Measurements from ENCODE around the gene STAP1.
A peak's percentile ranks its signal among the peaks of the same experiment; 100 is the strongest.
"Not testable (repeated sequence)": the region's sequence is repeated elsewhere in the genome, so short reads cannot be mapped to it uniquely, and the experiment has no call there.

Gene STAP1, protein sequence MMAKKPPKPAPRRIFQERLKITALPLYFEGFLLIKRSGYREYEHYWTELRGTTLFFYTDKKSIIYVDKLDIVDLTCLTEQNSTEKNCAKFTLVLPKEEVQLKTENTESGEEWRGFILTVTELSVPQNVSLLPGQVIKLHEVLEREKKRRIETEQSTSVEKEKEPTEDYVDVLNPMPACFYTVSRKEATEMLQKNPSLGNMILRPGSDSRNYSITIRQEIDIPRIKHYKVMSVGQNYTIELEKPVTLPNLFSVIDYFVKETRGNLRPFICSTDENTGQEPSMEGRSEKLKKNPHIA

DNA sequence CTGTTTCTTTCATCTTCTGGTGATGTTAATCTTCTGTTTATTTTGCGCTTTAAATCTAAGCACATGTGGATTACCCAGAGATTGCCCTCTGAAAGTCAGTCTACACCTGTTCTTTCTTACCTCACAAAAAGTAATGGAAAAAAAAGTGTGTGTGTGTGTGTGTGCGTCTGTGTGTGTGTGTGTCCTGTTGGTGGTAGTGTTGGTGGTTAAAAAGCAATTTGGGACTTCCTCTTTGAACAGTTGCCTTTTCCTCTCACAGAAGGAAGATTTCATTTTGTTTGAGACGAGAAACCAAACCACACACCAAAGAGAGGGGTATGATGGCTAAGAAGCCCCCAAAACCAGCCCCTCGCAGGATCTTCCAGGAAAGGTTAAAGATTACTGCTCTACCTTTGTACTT, at the start of gene STAP1:
Gene STAP1 (plus strand): TSS at position 235 of the 400 bp plus-strand sequence. CDS start 83 bp downstream, at position 318.
- peak in 5 of 6 experiments; percentile 3 to 76 (median 27) for DNase-seq

DNA sequence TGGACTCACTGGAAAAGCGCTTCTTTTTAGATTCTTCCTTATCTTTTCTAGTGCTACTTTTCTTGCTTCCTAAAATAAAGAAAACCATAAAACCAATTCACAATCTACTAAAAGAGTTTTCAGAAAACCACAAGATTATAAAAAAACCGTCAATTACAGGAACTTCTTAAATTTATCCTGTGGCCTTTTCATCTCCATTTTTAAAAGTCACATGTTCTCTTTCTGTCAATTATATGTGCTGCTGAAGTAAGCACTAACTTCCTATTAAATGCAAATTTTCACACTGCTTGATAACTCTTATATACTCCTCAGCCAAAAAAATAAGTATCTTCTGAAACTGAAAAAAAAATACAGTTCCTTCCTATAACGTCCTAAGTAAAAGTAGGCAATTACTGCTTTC, 46.0 kb upstream of the STAP1 start:
- no peak for DNase-seq

DNA sequence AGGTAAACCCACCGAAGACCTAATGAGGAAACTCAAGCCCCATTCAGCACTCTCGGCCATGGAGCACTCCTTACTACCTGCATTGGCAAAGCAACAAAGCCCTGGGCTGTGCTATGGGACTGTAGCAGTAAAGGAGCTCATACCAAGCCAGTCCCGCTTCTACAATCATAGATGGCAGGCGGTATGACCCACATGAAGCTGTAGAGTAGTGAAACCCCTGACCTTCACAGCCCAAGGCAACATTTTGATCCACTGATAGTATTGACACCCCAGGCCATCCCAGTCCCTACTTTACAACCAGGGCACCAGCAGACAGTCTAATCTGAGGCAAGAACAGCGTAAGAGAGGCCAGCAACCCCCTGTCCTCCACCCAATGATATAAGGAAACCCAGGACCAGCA, 38.4 kb upstream of the STAP1 start:
- no peak for DNase-seq

DNA sequence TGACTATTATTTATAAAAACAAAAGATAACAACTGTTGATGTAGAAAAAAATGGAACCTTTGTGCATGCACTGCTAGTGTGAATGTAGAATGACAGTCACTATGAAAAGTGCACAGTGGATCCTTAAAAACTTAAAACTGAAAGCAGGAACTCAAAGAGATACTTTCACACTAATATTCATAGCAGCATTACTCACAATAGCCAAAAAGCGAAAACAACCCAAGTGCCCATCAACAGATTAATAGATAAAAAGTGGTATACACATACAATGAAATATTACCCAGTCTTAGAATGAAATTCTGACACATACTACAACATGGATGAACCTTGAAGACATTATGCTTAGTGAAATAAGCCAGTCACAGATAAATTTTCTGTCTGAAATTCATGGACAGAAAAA, 37.0 kb upstream of the STAP1 start:
- DNase-seq = no peak

DNA sequence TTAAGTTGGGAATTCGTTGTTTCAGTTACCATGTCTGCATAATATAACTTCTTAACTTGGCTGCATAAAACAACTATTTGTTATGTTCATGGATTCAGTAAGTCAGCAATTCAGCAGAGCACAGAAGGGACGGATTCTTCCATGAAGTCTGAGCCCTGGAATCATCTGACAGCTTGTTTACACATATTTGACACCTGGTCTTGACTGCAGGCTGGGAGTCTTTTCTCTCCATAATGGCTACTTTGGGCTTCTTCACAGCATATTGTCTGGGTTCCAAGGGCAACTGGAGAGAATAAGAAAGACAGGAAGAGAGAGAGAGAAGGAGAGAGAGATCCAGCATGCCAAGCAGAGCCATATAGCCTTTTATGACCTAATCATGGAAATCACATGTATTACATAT, 36.3 kb upstream of the STAP1 start:
- no peak for DNase-seq

DNA sequence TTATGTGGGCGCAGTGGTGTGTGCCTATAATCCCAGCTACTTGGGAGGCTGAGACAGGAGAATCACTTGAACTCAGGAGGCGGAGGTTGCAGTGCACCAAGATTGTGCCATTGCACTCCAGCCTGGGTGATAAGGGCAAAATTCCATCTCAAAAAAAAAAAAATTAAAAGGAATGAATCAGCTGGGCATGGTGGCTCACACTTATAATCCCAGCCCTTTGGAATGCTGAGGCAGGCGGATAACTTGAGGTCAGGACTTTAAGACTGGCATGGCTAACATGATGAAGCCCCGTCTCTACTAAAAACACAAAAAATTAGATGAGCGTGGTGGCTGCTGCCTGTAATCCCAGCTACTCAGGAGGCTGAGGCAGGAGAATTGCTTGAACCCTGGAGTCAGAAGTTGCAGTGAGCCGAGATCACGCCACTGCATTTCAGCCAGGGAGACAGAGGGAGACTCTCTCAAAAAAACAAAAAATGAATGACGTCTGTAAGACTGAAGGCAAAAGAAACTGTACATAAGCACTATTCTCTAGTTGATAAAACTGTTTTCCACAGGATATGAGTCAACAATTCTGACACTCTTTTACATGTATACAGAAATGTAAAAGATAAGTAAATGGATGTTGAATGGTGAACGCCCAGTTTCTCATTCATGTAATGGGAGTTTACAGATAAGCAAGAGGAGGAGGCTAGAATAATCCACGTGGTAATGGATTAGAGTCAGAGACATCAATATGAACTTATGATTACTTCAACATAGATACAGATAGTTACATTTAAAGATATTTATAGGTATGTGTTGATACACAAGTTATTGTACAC, 35.5 kb upstream of the STAP1 start:
- no peak for DNase-seq

DNA sequence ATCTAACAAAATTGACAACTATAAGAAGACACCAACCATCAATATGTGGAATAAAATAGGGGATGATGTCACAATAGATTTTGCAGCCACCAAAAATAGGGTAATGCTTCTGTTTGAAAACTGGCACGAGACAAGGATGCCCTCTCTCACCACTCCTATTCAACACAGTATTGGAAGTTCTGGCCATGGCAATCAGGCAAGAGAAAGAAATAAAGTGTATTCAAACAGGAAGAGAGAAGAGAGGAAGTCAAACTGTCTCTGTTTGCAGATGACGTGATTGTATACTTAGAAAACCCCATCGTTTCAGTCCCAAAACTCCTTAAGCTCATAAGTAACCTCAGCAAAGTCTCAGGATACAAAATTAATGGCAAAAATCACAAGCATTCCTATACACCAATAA, 34.4 kb upstream of the STAP1 start:
- DNase-seq = not testable (repeated sequence)

DNA sequence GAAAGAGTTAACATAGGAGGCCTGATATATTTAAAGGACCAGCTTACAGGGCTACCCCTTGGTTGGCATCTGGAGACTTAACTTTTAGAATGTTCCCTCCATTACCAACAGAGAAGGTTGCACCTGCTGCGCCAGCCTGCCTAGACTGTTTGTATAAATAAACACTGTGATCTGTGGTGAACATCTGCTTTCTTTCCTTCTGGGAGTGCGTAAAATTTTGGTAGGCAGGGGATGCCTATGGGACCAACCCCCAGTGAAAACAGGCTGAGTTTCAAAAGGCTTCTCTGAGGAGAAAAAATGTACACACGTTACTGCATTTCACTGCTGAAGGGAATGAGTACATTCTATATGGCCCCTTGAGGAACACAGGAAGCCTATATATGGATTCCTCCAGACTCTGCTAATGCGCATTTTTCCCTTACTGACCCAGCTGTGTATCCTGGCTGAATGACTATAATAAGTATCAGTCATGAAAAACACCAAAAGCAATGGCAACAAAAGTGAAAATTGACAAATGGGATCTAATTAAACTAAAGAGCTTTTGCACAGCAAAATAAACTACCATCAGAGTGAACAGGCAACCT, 27.1 kb upstream of the STAP1 start:
- no peak for DNase-seq

DNA sequence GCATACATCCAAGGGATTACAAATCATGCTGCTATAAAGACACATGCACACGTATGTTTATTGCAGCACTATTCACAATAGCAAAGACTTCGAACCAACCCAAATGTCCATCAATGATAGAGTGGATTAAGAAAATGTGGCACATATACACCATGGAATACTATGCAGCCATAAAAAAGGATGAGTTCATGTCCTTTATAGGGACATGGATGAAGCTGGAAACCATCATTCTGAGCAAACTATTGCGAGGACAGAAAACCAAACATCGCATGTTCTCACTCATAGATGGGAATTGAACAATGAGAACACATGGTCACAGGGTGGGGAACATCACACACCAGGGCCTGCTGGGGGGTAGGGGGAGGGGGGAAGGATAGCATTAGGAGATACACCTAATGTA, 26.1 kb upstream of the STAP1 start:
- DNase-seq = not testable (repeated sequence)

DNA sequence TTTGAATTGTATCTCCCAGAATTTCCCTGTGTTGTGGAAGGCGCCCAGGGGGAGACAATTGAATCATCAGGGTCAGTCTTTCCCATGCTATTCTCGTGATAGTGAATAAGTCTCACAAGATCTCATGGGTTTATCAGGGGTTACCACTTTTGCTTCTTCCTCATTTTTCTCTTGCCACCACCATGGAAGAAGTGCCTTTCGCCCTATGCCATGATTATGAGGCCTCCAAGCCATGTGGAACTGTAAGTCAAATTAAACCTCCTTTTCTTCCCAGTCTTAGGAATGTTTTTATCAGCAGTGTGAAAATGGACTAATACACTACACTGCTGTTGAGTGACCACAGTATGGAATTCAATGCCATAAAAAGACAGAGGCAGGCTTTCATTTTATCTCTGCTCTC, 25.4 kb upstream of the STAP1 start:
- DNase-seq = no peak

DNA sequence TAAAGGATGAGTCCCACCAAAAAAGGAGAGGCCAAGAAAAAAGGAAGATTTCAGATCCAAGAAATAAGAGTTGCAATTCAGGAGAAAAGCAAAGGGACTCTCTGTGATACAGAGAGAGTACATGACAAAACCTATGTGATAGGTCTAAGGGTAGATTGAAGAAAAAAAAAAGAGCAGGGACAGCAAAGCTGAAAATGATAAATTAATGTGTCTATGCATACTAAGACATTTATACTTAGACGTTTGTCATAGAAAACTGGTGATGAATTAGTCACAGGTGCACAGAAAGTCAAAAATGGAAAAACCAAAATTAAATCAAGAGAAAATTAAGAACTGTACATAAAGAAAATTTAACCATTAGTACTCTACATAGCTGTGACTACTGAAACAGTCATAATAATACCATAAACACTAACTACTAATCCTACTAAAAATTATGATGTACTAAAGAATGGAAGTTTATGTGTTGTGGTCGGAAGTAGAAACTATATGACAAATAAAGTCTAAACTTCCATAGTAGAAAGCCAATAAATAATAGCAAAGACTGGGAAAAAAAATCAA, 23.2 kb upstream of the STAP1 start:
- DNase-seq = no peak

DNA sequence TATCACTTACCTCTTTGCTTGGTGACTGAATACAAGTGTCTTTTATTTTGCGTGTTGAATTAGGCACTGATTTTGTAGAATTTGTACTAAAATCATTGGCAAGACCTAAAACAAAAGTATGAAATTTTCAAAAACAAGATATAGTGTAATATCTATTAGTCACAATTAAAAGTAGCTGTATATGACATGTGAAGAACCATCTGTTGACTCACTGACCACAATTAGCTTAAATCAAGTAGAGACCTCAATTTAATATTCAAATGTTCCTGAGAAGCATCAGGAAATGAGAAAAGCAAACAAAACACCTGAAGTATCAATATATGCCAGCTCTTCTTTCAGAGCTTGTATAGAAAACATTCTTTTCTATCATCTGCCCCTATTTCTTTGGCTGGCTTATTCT, 18.7 kb upstream of the STAP1 start:
- DNase-seq = no peak

DNA sequence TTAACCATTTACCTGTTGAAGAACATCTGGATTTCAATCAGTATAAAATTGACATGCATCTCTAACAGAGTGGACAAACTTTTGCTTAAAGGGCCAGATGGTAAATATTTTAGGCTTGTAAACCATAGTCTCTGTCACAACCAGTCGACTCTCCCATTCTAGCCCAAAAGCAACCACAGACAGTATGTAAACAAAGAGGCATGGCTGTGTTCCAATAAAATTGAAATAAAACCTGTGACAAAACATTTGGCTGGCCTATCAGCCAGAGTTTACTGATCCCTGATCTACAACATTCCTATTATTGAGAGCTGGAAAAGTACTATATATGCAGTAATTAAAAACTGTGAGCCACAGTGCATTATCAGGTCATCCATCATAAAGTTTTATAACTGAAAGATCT, 16.5 kb upstream of the STAP1 start:
- no peak for DNase-seq

DNA sequence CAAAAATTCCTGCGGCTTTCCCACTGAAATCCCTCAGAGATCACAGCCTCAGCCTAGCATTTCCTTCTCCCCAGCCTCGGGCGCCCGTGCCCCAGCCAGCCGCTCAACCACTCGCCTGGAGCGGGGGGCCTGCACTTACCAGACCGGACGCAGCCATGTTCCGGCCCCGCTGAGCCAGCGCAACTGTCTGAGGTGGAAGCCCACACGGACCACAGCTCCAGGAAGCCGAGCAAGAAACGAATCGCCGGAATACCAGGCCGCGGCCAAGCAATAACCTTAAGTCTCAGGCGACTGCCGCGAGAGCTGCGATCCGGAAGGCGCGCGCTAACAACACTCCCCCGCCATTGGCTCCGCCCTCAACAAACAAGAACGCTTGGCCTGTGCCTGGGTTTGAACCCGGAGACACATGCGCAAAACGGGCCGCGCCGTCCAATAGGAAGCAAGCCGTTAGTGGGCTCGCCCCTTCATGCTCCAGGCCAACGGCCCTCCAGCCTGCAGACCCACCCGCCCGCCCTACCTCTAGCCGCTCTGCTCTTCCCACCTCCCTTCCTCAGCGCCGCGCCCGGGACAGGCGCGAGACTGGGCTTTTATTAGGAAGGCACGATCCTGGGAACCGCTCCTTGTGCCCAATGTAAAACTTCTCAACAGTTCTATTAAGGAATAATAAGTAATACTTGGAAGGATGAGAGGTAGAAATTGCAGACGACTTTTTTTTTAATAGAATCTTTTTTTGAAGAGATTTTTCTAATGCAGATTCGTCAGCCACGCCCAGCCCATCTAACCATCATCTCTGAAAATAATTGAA, 13.1 kb upstream of the STAP1 start, which contains the start of gene CENPC:
Gene CENPC (minus strand): TSS at position 305 of the 805 bp plus-strand sequence. CDS start 148 bp downstream, at position 157.
- peak; percentile 79 to 90 (median 86) for DNase-seq

DNA sequence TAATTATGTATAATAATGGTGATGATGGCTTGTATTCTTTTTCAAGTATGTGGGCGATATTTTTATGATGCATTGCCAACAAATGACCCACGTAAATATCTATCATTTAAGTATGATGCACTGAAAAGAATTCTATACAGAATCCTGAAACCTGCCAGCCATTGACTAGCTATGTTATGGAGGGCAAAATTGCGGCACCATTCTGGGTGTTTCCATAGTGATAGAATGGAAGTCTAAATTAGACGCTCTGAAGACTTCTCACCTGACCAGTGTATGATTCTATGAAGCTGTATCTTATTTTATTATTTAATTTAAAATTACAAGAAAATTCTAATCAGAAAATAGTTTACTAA, 12.5 kb upstream of the STAP1 start:
- no peak for DNase-seq

DNA sequence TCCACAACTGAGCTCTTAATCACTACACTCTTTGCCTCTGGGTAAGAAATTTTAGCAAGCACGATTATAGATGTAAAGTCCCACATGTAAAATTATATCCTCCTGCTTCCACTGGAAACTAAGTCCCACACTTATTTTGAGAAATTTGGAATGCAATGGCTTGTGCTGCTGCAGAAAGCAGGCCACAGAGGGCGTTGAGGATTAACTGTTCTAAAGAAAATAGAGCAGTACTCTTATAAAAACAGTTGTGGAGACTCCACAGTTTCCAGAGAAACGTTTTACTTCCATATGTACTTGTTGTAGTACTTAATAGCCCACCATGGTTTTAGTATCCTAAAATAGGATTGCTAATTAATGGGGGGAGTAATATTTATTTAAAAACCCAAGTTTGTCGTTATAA, 11.6 kb upstream of the STAP1 start:
- no peak for DNase-seq

DNA sequence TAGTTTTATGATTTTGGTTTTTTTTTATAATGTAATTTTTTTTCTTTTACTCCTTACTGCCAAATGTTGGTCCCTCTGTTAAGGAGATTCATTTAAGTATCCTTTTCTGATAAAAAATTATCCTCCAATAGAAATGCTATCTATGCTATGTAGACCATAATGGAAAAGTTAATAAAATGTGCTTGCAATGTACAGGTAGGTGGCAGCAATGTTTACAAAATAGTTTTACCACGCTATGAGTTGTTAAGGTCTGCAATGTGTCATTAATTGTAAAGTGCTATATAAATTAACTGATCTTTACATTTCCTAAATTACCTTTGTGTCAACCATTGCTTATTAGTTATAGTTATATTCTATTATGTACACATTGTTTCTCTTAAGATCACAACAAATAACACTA, 9.4 kb upstream of the STAP1 start:
- peak in 3 of 6 experiments; percentile 23 to 58 (median 43) for DNase-seq

DNA sequence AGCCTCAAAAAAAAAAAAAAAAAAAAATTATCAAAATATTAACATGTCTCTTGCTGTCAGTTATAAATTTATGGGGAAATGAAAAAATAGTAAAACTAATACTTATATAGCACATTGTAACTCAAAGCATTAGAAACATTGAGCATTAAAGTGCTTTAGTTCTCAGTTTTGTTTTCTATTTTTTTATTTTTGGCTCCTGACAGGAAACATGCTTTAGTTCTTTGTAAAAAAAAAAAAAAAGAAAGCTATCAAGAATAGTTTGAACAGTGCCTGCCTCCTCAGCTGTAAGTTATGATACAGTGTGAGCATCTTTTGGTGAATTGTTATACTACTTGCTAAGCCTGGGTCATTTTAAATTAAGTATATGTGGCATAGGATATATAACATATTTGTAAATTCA, 8.1 kb upstream of the STAP1 start:
- DNase-seq = no peak

DNA sequence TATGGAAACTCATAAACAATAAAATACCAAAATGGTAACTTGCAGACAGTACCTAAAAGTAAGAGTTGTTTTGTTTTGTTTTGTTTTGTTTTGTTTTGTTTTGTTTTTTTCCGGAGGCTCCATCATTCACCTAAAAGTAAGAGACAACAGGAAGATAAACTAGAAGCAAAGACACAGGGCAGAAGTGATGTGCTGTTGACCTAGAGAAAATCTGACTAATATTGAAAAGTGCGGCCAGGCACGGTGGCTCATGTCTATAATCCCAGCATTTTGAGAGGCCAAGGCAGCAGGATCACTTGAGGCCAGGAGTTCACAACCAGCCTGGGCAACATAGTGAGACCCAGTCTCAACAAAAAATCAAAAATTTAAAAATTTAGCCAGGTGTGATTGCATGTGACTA, 7.7 kb upstream of the STAP1 start:
- DNase-seq = no peak

DNA sequence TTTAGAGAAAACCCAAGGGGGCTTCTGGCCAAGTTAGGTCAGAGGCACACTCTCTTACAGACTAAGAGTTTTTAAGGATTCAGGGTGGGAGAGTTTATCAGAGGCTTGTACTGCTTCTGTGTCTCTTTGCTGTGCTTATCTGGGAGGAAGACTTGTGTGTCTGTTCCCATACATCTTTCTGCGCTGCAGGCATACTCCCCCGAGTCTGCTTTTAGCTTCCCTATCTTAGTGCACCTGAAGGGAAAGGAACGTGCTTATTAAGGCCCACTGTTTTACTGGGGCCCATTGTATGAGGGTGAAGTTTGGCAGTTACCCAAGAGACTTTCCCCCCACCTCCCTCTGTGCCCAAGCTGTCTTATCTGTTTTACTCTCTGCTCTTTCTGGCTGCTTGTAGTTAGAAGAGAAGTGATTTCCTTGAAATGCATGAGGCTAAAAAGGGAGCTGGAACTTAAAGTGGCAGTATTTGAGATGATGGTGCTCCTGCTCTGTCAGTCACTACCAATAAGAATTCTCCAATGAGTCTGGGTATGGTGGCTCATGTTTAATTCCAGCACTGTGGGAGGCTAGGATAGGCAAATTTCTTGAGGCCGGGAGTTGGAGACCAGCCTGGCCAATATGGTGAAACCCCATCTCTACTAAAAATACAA, 6.3 kb upstream of the STAP1 start:
- not testable (repeated sequence) for DNase-seq

DNA sequence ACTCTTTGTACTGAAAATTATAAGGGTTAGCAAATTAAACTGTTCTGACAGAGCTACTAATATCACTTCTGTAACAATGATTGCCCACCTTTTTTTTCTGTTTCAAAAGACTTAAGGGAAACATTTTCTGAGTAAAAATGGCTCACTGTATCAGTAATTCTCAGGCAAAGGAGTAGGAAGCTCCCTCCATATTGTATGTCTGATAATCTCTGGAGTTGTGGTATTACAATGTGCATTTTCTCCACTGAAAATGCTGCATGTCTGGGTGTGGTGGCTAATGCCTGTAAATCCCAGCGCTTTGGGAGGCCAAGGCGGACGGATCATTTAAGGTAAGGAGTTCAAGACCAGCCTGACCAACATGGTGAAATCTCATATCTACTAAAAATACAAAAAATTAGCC, 4.4 kb upstream of the STAP1 start:
- DNase-seq = no peak

DNA sequence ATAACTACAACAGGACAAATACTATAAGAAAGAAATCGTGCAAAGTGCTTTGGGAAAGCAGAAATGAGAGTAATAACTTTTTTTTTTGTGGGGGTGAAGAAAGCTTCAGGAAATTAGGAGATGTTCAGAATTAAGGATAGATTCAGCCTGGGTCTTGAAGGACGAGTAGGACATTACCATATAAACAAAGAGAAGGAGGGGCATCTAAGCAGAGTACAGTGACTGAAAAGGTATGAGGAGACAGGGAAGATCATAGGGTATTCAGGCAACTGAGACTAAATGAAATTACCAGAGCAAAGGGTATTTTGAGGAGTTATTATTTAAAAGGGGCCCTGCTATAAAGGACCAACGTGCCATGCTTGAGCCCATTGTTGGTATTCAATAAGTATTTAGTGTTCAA, 3.1 kb upstream of the STAP1 start:
- no peak for DNase-seq

All from stimulated activated naive CD4-positive, alpha-beta T cell (primary cell).